Hematopoietic multipotent progenitor cell treated with erythropoietin and hydrocortisone succinate and interleukin-3 and kit ligand, for 4 days (in vitro differentiated cells): ENCODE measurements around the gene PRM2.
"Not testable (repeated sequence)": the region's sequence is repeated elsewhere in the genome, so short reads cannot be mapped to it uniquely, and the experiment has no call there.

ENCODE experiments used
- DNase-seq: peaks from one replicate; pipeline ENCODE4 v3.0.0-alpha.2; 2015

The PRM2 gene

GRCh38 chr16:11306997-11307638 is 30.8 kb upstream of the PRM2 start:
- peak; percentile 48 for DNase-seq

GRCh38 chr16:11306381-11306780 is 30.1 kb upstream of the PRM2 start:
- no peak for DNase-seq

GRCh38 chr16:11303405-11304138 is 27.3 kb upstream of the PRM2 start:
- peak; percentile 60 for DNase-seq

- DNase-seq, result no peak
These were observed 26.7 kb upstream of the PRM2 start for GRCh38 chr16:11302977-11303376.

GRCh38 chr16:11301645-11302501 is 25.6 kb upstream of the PRM2 start:
- DNase-seq, result no peak

GRCh38 chr16:11300560-11300892 is 24.2 kb upstream of the PRM2 start:
- no peak for DNase-seq

GRCh38 chr16:11299865-11300559 is 23.7 kb upstream of the PRM2 start:
- DNase-seq, result no peak

- peak; percentile 37 for DNase-seq
These were observed 22.8 kb upstream of the PRM2 start for GRCh38 chr16:11298950-11299547.

GRCh38 chr16:11298143-11298900 is 22.0 kb upstream of the PRM2 start:
- peak; percentile 27 for DNase-seq

GRCh38 chr16:11297492-11298142 is 21.3 kb upstream of the PRM2 start:
- peak; percentile 98 for DNase-seq

GRCh38 chr16:11296706-11297491 is 20.6 kb upstream of the PRM2 start:
- peak; percentile 46 for DNase-seq

GRCh38 chr16:11296351-11296705 is 20.0 kb upstream of the PRM2 start:
- DNase-seq, result no peak

GRCh38 chr16:11295672-11296071 is 19.4 kb upstream of the PRM2 start:
- no peak for DNase-seq

GRCh38 chr16:11292076-11292748 is 15.9 kb upstream of the PRM2 start:
- DNase-seq, result no peak

GRCh38 chr16:11291091-11291703 is 14.9 kb upstream of the PRM2 start:
- no peak for DNase-seq

GRCh38 chr16:11290102-11290893 is 14.0 kb upstream of the PRM2 start:
- DNase-seq, result no peak

GRCh38 chr16:11289696-11290095 is 13.4 kb upstream of the PRM2 start:
- not testable (repeated sequence) for DNase-seq

GRCh38 chr16:11289202-11289601 is 12.9 kb upstream of the PRM2 start:
- DNase-seq, result no peak

- no peak for DNase-seq
These were observed 9.6 kb upstream of the PRM2 start for GRCh38 chr16:11285842-11286241.
